Measurements from ENCODE around the gene GNAQ.

Gene GNAQ

DNA sequence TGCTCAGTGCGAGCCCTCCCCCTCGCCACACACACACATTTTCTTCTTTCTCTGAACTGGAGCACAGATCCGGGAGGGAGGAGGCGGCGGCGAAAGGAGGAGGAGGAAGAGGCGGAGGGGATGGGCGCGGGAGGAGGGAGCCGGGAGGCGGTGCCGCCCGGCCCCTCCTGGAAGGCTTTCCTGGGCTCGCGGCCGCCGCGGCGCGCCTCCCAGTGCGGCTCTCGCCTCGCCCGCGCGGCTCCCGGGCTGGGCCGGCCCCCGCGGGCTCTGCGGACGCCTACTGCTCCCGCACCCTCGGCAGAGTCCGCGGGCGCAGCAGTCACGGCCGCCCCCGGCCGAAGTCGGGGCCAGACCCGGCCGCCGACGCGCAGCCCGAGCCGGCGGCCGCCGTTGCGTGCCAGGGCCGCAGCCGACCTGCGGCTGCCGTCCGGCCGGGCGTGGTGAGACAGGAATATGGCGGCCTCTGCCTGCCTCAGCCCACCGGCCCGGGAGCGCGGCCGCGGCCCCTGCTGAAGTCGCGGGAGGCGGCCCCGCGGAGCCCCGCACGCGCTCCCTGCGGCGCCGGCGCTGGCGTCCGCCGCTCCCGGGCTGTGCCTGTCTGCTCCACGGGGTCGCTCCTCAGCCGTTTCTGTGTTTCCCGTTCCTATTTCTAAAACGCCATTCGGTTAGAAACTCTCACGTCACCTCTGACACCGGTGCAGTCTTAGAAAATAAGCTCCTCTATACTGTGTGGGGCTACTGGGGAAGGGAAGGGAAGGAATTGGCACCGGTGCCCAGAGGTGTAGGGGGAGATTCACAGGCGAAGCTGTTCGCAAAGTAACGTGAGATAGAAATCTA lies 500 bp upstream of the GNAQ start:
- DNase-seq (ENCODE audit: low spot score): peak; percentile 82

DNA sequence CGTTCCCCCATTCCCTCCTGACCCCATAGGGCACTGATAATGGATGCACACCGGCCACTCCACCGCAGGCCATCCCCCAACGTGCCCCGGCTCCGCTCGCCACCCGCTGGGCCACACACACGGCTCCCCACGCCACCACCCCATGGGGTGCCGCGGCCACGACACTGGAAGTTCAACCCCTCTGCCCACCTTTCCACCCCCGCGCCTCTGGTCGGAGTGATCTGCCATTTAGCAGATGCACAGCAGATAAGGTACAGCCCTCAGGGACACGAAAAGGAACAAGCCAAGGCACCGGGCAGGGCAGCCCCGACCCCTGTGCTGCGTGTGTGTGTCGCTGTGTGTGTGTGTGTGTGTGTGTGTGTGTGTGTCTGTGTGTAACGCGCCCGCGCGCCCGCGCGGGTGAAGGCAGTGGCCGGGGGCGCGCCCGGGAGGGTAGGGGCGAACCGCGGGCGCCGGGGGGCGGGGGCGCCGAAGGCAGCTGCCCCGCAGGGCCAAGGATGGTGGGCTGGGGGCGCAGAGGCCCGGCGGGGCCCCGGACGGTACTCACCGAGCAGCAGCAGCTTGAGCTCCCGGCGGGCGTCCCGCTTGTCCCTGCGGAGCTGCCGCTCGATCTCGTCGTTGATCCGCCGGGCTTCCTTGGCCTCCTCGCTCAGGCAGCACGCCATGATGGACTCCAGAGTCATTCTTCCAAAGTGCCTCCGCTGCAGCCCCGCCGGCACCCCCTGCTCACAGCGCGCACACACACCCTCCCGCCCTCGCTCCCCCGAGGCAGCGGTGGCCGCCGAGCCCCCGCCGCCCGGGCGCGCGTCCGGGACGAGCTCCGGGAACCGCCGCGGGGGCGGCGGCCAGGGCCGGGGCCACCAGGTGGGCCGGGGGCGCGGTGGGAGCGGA lies 813 bp downstream of the GNAQ start:
- peak; percentile 55 for DNase-seq (ENCODE audit: low spot score)

DNA sequence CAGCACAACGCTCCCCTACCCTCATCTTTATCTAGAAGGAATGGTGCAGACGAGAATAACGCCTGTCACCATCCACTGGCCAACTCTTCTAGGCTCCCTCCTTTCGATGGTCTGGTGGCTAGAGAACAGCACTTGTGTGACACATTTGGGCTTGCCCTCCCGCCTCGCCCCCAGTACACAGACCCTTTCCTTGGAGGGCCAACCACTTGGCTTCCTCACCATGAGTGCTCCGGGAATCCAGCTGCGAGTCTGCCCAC lies 1.4 kb downstream of the GNAQ start:
- peak; percentile 45 for DNase-seq (ENCODE audit: low spot score)

GRCh38 chr9:78029551-78030295 lies 1.9 kb downstream of the GNAQ start:
- DNase-seq (ENCODE audit: low spot score): no peak

GRCh38 chr9:78028926-78029325 lies 2.7 kb downstream of the GNAQ start:
- DNase-seq (ENCODE audit: low spot score): no peak

DNA sequence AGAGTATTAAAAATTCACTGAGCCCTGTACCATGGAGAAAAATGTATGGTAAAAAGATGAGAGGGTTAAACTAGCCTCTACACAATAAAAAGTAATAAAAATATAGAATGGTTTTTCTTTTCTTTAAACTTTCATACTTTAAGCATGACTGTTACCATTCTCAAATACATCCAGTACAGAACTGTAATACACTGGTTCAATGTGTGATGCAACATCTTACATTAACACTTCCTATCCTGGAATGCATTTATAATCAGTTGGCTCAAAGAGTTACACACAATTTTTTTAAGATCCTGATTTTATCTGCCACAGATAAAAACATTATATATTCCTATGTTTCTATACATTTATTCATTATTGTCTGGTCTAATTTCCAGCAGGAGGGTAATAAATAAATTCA lies 4.7 kb downstream of the GNAQ start:
- DNase-seq (ENCODE audit: low spot score): no peak

DNA sequence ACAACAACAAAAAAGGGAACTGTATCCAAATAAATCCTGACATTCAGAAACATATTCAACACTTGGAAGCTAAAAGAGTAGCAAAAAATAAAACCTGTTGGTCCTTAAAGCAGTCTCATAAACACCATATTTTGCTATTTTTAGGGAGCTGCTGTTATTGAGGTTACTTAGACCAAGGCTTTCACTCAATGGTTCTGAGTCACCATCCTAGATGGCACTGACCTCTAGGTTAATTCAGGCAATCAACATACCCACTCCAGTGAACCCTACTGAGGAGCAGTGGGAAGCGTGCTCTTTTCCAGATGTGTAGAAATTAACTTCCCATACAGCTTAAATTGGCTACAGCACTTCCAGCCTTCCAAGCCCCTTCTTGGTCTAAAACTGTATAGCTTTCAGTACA lies 5.2 kb downstream of the GNAQ start:
- DNase-seq (ENCODE audit: low spot score): no peak

- no peak for DNase-seq (ENCODE audit: low spot score)
Measured at GRCh38 chr9:78025186-78025585, 6.4 kb downstream of the GNAQ start.

DNA sequence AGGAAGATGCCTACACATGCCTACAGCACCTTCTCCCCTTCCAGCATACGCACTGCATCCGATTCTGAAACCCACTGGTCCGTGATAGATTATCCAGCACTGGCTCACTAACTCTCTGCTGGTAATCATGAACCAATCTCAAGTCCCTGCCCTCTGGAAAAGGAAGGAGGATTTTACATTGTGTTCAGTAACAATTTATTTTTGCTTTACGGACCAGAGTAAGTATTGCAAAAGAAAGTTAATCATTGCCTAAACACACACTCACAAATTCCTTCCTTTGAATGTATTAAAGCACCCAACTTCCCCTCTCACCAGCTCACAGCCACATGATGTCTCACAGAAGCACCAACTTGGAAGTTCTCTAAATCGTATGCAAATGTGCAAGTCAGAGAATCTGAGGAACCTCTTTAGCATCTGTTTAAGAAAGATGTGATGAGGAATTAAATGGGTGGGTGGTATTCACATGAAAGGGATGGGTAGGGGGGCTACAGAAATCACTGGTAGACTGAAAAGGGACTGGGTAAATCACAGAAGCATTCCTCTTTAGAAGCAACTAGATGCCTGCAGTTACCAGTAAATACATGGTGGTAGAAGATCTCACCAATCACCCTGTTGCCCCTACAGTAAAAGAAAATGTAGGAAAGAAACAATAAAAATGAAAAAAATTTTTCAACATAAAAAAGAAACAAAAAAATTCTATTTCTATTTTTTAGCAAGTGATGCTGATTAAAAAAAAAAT lies 8.4 kb downstream of the GNAQ start:
- DNase-seq (ENCODE audit: low spot score): no peak

DNA sequence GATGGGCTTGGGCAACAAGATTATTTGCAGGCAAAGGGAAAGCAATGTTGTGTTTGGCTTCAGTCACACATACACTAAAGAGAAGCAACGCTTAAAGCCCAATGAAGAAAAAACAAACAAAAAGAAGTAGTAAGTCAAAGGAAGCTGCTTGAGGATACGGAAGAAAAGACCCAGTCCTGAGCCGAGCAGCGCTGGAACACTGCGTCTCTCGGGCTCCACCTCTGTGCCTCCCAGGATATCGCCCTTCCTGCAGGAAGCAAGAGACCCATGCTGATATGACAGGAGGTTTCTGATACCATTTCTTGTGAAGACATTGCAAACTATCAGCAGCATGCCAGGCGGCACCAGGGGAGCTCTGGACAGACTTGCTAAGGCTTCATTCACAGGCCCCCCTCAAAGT lies 9.9 kb downstream of the GNAQ start:
- no peak for DNase-seq (ENCODE audit: low spot score)

DNA sequence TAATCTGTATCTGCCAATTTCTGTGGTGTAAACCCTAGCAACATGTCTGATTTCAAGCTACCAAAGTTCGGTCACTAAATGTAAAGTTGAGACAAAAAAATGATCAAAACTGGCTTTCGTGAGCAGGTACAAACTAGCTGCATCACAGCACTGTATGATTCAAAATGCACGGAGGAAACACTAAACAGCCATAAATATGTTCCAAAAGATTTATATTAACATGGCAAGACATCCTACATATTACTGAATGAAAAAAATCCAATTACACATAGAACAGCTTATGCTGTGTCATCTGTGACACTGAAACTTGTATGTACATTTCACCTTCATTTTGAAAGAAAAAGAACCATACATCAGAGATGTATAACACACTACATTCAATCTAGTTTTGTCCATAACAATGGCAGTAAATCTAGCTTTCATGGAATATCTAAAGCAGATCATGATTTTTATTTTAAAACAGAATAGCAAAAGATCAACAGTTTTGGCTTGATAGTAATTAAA lies 14.4 kb downstream of the GNAQ start:
- no peak for DNase-seq (ENCODE audit: low spot score)

DNA sequence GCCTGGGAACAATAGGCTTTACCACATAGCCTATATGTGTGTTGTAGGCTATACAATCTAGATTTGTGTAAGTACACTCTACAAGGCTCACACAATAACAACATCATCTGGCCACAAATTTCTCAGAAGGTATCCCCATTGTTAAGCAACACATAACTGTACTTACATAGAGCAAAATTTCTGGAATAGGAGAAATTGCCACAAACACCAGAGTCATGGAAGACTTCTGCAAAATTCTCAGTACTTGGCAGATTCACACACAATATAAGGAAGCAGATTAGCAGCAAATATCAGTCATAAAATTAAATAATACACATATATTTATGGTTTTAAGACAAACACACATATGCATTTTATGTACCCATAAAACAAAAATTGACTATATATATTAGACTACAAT lies 16.4 kb downstream of the GNAQ start:
- no peak for DNase-seq (ENCODE audit: low spot score)

DNA sequence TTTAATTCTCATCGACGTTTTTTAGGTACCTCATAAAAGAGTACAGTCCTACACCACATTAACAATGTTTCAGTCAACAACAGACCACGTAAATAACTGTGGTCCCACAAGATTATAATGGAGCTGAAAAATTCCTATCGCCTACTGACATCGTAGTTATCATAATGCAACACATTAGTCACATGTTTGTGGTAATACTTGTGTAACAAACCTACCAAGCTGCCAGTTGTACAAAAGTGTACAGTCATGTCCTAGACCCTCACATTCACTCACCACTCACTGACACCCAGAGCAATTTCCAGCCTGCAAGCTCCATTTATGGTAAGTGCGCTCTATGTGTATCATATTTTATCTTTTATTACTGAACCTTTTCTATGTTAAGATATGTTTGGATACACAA lies 16.8 kb downstream of the GNAQ start:
- no peak for DNase-seq (ENCODE audit: low spot score)

DNA sequence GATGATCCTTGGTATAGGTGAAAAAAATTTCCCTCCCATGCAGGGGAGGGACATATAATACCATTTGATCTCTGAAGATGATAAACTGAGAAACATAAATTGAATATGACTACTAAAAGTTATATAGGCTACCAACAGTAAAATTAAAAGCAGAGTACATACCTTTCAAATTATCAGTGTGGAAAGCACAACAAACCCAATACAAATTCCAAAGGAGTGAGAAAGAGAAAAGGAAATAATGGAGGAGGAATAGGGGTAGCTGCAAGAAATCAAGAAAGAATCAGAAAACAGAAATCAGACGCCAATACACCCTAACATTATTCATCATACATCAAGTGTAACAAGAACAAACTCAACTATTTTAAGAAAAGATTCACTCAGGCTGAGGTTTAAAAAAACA lies 17.7 kb downstream of the GNAQ start:
- no peak for DNase-seq (ENCODE audit: low spot score)

DNA sequence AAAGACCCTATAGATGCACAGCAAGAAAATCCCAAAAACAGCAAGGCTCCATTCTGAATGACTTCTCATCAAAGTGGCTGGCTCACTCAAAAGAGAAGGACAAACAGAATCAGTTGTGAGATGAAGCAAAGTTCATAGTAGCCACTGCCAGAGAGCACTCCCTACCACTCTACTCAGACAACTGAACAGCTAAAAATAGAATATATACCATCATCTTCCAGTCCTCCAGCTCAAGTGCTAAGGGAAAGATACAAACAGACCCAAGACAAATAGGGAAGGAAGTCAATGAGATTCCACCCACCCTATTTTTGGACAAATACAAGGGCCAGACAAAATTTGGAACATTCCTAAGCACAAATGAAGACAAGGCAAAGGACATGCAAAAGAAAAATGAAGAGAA lies 20.6 kb downstream of the GNAQ start:
- DNase-seq (ENCODE audit: low spot score): no peak

DNA sequence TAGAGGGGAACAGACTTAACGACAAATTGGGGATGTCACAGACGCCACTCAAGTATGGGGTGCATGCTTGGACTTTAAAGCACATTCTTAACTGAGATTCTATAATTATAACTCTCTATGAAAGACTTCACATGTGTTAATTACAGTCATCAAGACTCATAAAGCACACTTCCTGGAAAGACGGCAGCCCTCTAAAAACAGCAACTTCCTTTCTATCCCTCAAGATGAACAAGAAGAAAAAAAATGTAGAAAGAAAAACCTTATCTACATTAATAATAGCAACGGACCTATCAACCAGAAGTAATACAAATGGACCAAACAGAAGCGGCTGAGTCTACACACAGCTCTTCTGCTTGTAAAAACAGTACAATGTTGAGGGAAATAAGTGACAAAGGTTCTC lies 21.2 kb downstream of the GNAQ start:
- DNase-seq (ENCODE audit: low spot score): no peak

GRCh38 chr9:78009186-78009585 lies 22.4 kb downstream of the GNAQ start:
- no peak for DNase-seq (ENCODE audit: low spot score)

- DNase-seq (ENCODE audit: low spot score): no peak
Measured at GRCh38 chr9:78006734-78007133, 24.9 kb downstream of the GNAQ start.

- DNase-seq (ENCODE audit: low spot score): no peak
Measured at GRCh38 chr9:78005231-78006002, 26.2 kb downstream of the GNAQ start.

GRCh38 chr9:78004478-78005229 lies 27.0 kb downstream of the GNAQ start:
- peak; percentile 55 for DNase-seq (ENCODE audit: low spot score)
